ENCODE results near the gene PCDHB2.
"Not testable (repeated sequence)": the region's sequence is repeated elsewhere in the genome, so short reads cannot be mapped to it uniquely, and the experiment has no call there.

The PCDHB2 gene

DNA sequence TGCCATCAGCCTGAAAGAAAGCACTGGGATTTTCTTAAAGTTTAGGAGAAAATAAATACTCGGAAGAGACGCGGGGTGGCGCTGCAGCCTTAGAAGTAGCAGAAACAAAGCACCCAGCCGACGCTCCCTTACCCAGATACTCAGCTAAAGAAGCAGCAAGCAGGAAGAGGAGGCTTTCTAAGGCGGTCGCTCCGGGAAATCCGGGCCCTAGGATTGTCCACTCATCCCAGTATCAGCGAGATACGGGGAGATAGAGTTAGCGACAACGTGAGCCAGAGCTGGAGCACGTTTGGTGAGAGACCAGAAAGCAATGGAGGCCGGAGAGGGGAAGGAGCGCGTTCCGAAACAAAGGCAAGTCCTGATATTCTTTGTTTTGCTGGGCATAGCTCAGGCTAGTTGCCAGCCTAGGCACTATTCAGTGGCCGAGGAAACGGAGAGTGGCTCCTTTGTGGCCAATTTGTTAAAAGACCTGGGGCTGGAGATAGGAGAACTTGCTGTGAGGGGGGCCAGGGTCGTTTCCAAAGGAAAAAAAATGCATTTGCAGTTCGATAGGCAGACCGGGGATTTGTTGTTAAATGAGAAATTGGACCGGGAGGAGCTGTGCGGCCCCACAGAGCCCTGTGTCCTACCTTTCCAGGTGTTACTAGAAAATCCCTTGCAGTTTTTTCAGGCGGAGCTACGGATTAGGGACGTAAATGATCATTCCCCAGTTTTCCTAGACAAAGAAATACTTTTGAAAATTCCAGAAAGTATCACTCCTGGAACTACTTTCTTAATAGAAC lies at the start of gene PCDHB2:
PCDHB2 (plus strand) TSS at position 135 of the 782 bp plus-strand sequence; CDS start at position 311, 176 bp downstream.
- ATAC-seq (ENCODE audit: low read depth) (no peak), DNase-seq (ENCODE audit: low spot score in 2 of 2) (no peak)
- Mint-ChIP-seq H3K27me3 (peaks cover 6% of the 10 kb centered on the region), H3K36me3 (no peaks in the 10 kb centered on the region), H3K4me3 (no peak within 1 kb of the TSS), H3K4me1 (no peaks in the 10 kb centered on the region), H3K27ac (no peak within 1 kb of the TSS), H3K9me3 (peaks cover 7% of the 10 kb centered on the region)

GRCh38 chr5:141050622-141051520 lies 43.5 kb upstream of the PCDHB2 start, which contains the start of gene PCDHB1:
Gene PCDHB1, plus strand, starts transcription at chr5:141051374. Its CDS starts 97 bp downstream, at chr5:141051471.
- Mint-ChIP-seq H3K27ac (no peak within 1 kb of the TSS), H3K27me3 (peaks cover 7% of the 10 kb centered on the region), H3K4me1 (peaks cover 3% of the 10 kb centered on the region), H3K9me3 (peaks cover 4% of the 10 kb centered on the region), H3K4me3 (no peak within 1 kb of the TSS), H3K36me3 (no peaks in the 10 kb centered on the region)
- DNase-seq (ENCODE audit: low spot score in 2 of 2), result no peak
- ATAC-seq (ENCODE audit: low read depth), result no peak

GRCh38 chr5:141051521-141051866 lies 42.9 kb upstream of the PCDHB2 start:
- ATAC-seq (ENCODE audit: low read depth), result no peak
- DNase-seq (ENCODE audit: low spot score in 2 of 2), result no peak
- Mint-ChIP-seq H3K27ac (no peak overlapping the region), H3K27me3 (peaks cover 7% of the 10 kb centered on the region), H3K36me3 (no peaks in the 10 kb centered on the region), H3K4me1 (peaks cover 3% of the 10 kb centered on the region), H3K9me3 (peaks cover 4% of the 10 kb centered on the region), H3K4me3 (no peak overlapping the region)

DNA sequence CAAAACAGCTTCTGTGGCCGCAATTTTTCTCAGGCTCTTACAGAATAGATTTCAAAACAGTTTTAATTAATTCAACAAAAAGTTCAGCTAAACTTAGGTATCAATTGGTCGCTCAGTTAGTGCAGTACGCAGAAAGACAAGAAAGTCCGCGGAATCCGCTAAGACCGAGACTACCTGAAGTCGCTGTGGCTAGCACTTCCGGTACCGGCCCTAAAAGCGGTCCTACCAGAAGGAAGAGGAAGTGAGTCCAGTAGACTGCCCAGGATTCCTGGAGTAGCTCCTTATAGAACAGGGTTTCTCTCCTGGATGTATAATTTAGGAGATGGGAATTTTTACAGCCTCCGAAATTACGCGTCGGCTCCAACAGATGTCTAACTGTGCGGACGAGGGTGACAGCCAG lies 16.6 kb upstream of the PCDHB2 start:
- ATAC-seq (ENCODE audit: low read depth), result no peak
- Mint-ChIP-seq H3K9me3 (peaks cover 8% of the 10 kb centered on the region), H3K36me3 (no peaks in the 10 kb centered on the region), H3K27me3 (no peaks in the 10 kb centered on the region), H3K4me3 (no peak overlapping the region), H3K4me1 (no peaks in the 10 kb centered on the region), H3K27ac (no peak overlapping the region)
- no peak for DNase-seq (ENCODE audit: low spot score in 2 of 2)

DNA sequence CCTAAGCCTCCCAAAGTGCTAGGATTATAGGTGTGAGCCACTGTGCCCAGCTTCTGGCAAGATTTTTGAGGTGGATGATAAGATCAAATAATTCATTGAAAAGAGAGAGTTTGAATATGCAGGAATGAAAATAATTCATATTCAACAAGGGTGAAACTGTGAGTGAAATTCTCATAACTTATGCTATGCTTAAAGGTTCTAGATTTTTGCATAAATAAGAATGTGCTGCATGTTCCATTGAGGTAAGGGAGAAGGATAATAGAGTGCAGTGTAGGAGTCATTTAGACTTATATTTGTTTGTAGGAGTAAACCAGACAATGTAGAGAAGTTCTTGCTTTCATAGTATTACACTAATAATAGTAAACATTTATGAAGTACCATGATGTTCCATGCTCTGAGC lies 12.2 kb upstream of the PCDHB2 start:
- Mint-ChIP-seq H3K4me3 (no peak overlapping the region), H3K27me3 (peaks cover 2% of the 10 kb centered on the region), H3K4me1 (peaks cover 3% of the 10 kb centered on the region), H3K9me3 (peaks cover 6% of the 10 kb centered on the region), H3K27ac (no peak overlapping the region), H3K36me3 (no peaks in the 10 kb centered on the region)
- DNase-seq (ENCODE audit: low spot score in 2 of 2), result no peak
- ATAC-seq (ENCODE audit: low read depth), result no peak

GRCh38 chr5:141084487-141084989 lies 9.9 kb upstream of the PCDHB2 start:
- peak overlapping the region; percentile 82 for H3K4me3 Mint-ChIP-seq
- DNase-seq (ENCODE audit: low spot score in 2 of 2) (no peak), ATAC-seq (ENCODE audit: low read depth) (peak; percentile 53)
- H3K27me3 Mint-ChIP-seq, result peaks cover 2% of the 10 kb centered on the region
- peaks cover 6% of the 10 kb centered on the region for H3K9me3 Mint-ChIP-seq
- H3K27ac Mint-ChIP-seq, result no peak overlapping the region
- peaks cover 3% of the 10 kb centered on the region for H3K4me1 Mint-ChIP-seq
- H3K36me3 Mint-ChIP-seq, result no peaks in the 10 kb centered on the region

- Mint-ChIP-seq H3K27me3 (peaks cover 5% of the 10 kb centered on the region), H3K27ac (no peak overlapping the region), H3K36me3 (no peaks in the 10 kb centered on the region), H3K9me3 (peaks cover 7% of the 10 kb centered on the region), H3K4me3 (no peak overlapping the region), H3K4me1 (no peaks in the 10 kb centered on the region)
- no peak for ATAC-seq (ENCODE audit: low read depth)
- DNase-seq (ENCODE audit: low spot score in 2 of 2), result no peak
Measured at GRCh38 chr5:141095263-141095641, 837 bp downstream of the PCDHB2 start.

- not testable (repeated sequence) for H3K27ac Mint-ChIP-seq; ATAC-seq (ENCODE audit: low read depth); H3K9me3 Mint-ChIP-seq; H3K4me1 Mint-ChIP-seq; H3K27me3 Mint-ChIP-seq; H3K36me3 Mint-ChIP-seq; DNase-seq (ENCODE audit: low spot score in 2 of 2); H3K4me3 Mint-ChIP-seq
Measured at GRCh38 chr5:141096181-141096580, 1.8 kb downstream of the PCDHB2 start.

GRCh38 chr5:141096586-141096985 lies 2.2 kb downstream of the PCDHB2 start:
- not testable (repeated sequence) for H3K27me3 Mint-ChIP-seq, H3K27ac Mint-ChIP-seq, H3K9me3 Mint-ChIP-seq

DNA sequence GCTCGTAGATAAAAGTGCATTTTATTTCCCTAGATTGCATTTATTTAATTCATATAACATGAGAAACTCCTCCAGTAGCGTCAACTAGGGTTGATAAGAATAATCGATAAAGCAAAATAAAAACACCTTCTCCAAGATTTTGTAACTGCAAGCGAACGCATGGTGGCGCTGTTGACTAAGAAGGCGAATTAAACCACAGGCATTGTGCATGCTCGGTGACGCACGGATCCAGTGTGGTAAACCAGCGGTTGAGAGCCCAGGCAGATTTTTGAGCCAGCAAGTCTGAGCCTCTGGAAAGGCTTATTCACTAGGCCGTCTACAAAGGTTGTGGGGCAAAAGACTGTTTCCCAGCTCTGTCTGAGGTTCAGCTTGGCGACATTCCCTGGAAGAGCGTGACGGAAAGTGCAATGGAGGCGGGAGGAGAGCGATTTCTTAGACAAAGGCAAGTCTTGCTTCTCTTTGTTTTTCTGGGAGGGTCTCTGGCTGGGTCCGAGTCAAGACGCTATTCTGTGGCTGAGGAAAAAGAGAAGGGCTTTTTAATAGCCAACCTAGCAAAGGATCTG lies 5.9 kb downstream of the PCDHB2 start, which contains the start of gene PCDHB3:
PCDHB3 (plus strand) TSS at position 231 of the 563 bp plus-strand sequence; CDS start at position 408, 177 bp downstream.
- ATAC-seq (ENCODE audit: low read depth) (no peak), DNase-seq (ENCODE audit: low spot score in 2 of 2) (no peak)
- peaks cover 2% of the 10 kb centered on the region for H3K27me3 Mint-ChIP-seq
- H3K27ac Mint-ChIP-seq, result no peak within 1 kb of the TSS
- H3K4me3 Mint-ChIP-seq, result no peak within 1 kb of the TSS
- no peaks in the 10 kb centered on the region for H3K36me3 Mint-ChIP-seq
- no peaks in the 10 kb centered on the region for H3K9me3 Mint-ChIP-seq
- H3K4me1 Mint-ChIP-seq, result no peaks in the 10 kb centered on the region

More at GRCh38 chr5:141096586-141096985, 2.2 kb downstream of the PCDHB2 start:
- DNase-seq (ENCODE audit: low spot score in 2 of 2); ATAC-seq (ENCODE audit: low read depth); H3K36me3 Mint-ChIP-seq; H3K4me3 Mint-ChIP-seq; H3K4me1 Mint-ChIP-seq: not testable (repeated sequence)

DNA sequence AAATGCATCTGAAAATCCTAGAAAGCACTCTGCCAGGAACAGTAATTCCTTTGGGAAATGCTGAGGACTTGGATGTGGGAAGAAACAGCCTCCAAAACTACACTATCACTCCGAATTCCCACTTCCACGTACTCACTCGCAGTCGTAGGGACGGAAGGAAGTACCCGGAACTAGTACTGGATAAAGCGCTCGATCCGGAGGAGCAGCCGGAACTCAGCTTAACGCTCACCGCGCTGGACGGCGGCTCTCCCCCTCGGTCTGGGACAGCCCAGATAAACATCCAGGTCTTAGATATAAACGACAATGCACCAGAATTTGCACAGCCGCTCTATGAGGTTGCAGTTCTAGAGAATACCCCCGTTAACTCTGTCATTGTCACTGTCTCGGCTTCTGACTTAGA lies 6.6 kb downstream of the PCDHB2 start:
- Mint-ChIP-seq H3K27me3 (peaks cover 2% of the 10 kb centered on the region), H3K36me3 (no peaks in the 10 kb centered on the region), H3K4me3 (no peak overlapping the region), H3K27ac (no peak overlapping the region), H3K4me1 (no peaks in the 10 kb centered on the region), H3K9me3 (peaks cover 1% of the 10 kb centered on the region)
- DNase-seq (ENCODE audit: low spot score in 2 of 2) (no peak), ATAC-seq (ENCODE audit: low read depth) (no peak)

DNA sequence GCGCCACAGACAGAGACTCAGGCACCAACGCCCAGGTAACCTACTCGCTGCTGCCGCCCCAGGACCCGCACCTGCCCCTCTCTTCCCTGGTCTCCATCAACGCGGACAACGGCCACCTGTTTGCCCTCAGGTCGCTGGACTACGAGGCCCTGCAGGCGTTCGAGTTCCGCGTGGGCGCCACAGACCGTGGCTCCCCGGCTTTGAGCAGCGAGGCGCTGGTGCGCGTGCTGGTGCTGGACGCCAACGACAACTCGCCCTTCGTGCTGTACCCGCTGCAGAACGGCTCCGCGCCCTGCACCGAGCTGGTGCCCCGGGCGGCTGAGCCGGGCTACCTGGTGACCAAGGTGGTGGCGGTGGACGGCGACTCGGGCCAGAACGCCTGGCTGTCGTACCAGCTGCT lies 7.7 kb downstream of the PCDHB2 start:
- H3K27me3 Mint-ChIP-seq; H3K36me3 Mint-ChIP-seq; H3K4me1 Mint-ChIP-seq; H3K4me3 Mint-ChIP-seq; H3K9me3 Mint-ChIP-seq; DNase-seq (ENCODE audit: low spot score in 2 of 2); H3K27ac Mint-ChIP-seq; ATAC-seq (ENCODE audit: low read depth): not testable (repeated sequence)

DNA sequence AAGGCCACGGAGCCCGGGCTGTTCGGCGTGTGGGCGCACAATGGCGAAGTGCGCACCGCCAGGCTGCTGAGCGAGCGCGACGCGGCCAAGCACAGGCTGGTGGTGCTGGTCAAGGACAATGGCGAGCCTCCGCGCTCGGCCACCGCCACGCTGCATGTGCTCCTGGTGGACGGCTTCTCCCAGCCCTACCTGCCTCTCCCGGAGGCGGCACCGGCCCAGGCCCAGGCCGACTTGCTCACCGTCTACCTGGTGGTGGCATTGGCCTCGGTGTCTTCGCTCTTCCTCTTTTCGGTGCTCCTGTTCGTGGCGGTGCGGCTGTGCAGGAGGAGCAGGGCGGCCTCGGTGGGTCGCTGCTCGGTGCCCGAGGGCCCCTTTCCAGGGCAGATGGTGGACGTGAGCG lies 8.1 kb downstream of the PCDHB2 start:
- not testable (repeated sequence) for ATAC-seq (ENCODE audit: low read depth); H3K4me1 Mint-ChIP-seq; H3K36me3 Mint-ChIP-seq; H3K27me3 Mint-ChIP-seq; H3K4me3 Mint-ChIP-seq; DNase-seq (ENCODE audit: low spot score in 2 of 2); H3K27ac Mint-ChIP-seq; H3K9me3 Mint-ChIP-seq

GRCh38 chr5:141105350-141105749 lies 10.9 kb downstream of the PCDHB2 start:
- Mint-ChIP-seq H3K4me1 (no peaks in the 10 kb centered on the region), H3K27ac (no peak overlapping the region), H3K4me3 (no peak overlapping the region), H3K27me3 (no peaks in the 10 kb centered on the region), H3K9me3 (peaks cover 3% of the 10 kb centered on the region), H3K36me3 (no peaks in the 10 kb centered on the region)
- DNase-seq (ENCODE audit: low spot score in 2 of 2) (no peak), ATAC-seq (ENCODE audit: low read depth) (no peak)
